Occipital lobe (tissue), 1 donor: Measurements from ENCODE around the gene ZNF182. TPM values are rescaled to one million over a fixed set of nuclear protein-coding genes. Genes with fewer than 3 reads are reported as not detected.

Source experiments
- total RNA-seq: library from RNA; depleted of rRNA; stranded (reverse); fragments of >200 nt; gene quantifications from one replicate; pipeline ENCODE4 v1.2.3, GENCODE V29; 2014

The ZNF182 gene
- total RNA-seq, 1 donor from 2014 or later: 7.2 TPM

Other genes starting within 250 kb of the ZNF182 start
- 13.7 TPM for gene ZNF81, start 167.1 kb downstream of the ZNF182 start, total RNA-seq
- gene SPACA5, start 3.0 kb upstream of the ZNF182 start, total RNA-seq: not detected
- gene ZNF630, start 67.7 kb upstream of the ZNF182 start, total RNA-seq: 8.4 TPM
- not detected for gene SPACA5B, start 126.6 kb upstream of the ZNF182 start, total RNA-seq
- not detected for gene SSX5, start 192.8 kb upstream of the ZNF182 start, total RNA-seq